GM23248 (cell line): Measurements from ENCODE around the gene KLHL3. TPM values are rescaled to one million over a fixed set of nuclear protein-coding genes. Genes with fewer than 3 reads are reported as not detected.

Source experiments
- DNase-seq: peaks from one replicate; pipeline ENCODE4 v3.0.0-alpha.2; 2015
- H2AFZ ChIP-seq: fragments of 200-600 bp; sonication (generic); 2 replicates; pipeline ENCODE4 v1.6.1; 2016; ENCODE audit warnings: antibody characterized with exemption
- H3F3A ChIP-seq: fragments of 200-600 bp; sonication (generic); 2 replicates; pipeline ENCODE4 v1.6.1; 2016; ENCODE audit warnings: mild to moderate bottlenecking, antibody characterized with exemption, mixed run types; ENCODE audit not compliant: insufficient read depth
- H3K27ac ChIP-seq: fragments of 200-600 bp; sonication (generic); 2 replicates; pipeline ENCODE4 v1.5.1; 2016; ENCODE audit warnings: mild to moderate bottlenecking
- H3K27me3 ChIP-seq: fragments of 200-600 bp; sonication (generic); replicated peaks from 2 replicates; pipeline ENCODE4 v1.6.1; 2016; ENCODE audit warnings: mild to moderate bottlenecking; ENCODE audit not compliant: insufficient read depth
- H3K36me3 ChIP-seq: fragments of 200-600 bp; sonication (generic); 2 replicates; pipeline ENCODE4 v1.6.1; 2016; ENCODE audit warnings: low read depth, mild to moderate bottlenecking
- H3K4me1 ChIP-seq: fragments of 200-600 bp; sonication (generic); 2 replicates; pipeline ENCODE4 v1.6.1; 2016; ENCODE audit warnings: mild to moderate bottlenecking; ENCODE audit not compliant: insufficient read depth
- H3K4me2 ChIP-seq: fragments of 200-600 bp; sonication (generic); one replicate; pipeline ENCODE4 v1.6.1; 2016; ENCODE audit warnings: mild to moderate bottlenecking; ENCODE audit not compliant: unreplicated experiment
- H3K4me3 ChIP-seq: fragments of 200-600 bp; sonication (generic); 2 replicates; pipeline ENCODE4 v1.5.1; 2016; ENCODE audit warnings: mild to moderate bottlenecking
- H3K79me2 ChIP-seq: fragments of 200-600 bp; sonication (generic); 2 replicates; pipeline ENCODE4 v1.6.1; 2016; ENCODE audit warnings: mild to moderate bottlenecking; ENCODE audit not compliant: insufficient read depth
- H3K9ac ChIP-seq: fragments of 200-600 bp; sonication (generic); 2 replicates; pipeline ENCODE4 v1.6.1; 2016; ENCODE audit warnings: mild to moderate bottlenecking
- H3K9me2 ChIP-seq: fragments of 200-600 bp; sonication (generic); 2 replicates; pipeline ENCODE4 v1.6.1; 2016; ENCODE audit warnings: mixed run types, mild to moderate bottlenecking, moderate library complexity; ENCODE audit not compliant: insufficient read depth
- H3K9me3 ChIP-seq: fragments of 200-600 bp; sonication (generic); one replicate; pipeline ENCODE4 v1.6.1; 2017; ENCODE audit warnings: low read depth
- H4K20me1 ChIP-seq: fragments of 200-600 bp; sonication (generic); 2 replicates; pipeline ENCODE4 v1.6.0; 2016; ENCODE audit not compliant: insufficient read depth
- EZH2 ChIP-seq: fragments of 200-600 bp; sonication (generic); IDR thresholded peaks from 2 replicates; pipeline ENCODE4 v1.6.1; 2018; ENCODE audit warnings: antibody characterized with exemption, mild to moderate bottlenecking; ENCODE audit not compliant: insufficient read depth, poor library complexity, severe bottlenecking
- EZH2phosphoT487 ChIP-seq: fragments of 200-600 bp; sonication (generic); IDR thresholded peaks from 2 replicates; pipeline ENCODE4 v1.6.1; 2018; ENCODE audit warnings: antibody characterized with exemption, moderate library complexity, mild to moderate bottlenecking, low read depth; ENCODE audit not compliant: insufficient read depth
- WGBS, 2 experiments: methylation state at CpG; one replicate each; pipeline ENCODE4 v1.1.6; 2015 to 2017; ENCODE audit warnings: low lambda C conversion rate in 2 of 2, low coverage in 1 of 2; ENCODE audit errors: missing lambda C conversion rate in 2 of 2; 5-methylcytosine and 5-hydroxymethylcytosine counted together
- in situ Hi-C: fragments of 300-500 bp; cut with MboI; formaldehyde crosslinking; loops from 2 replicates; pipeline ENCODE4 v1.15.0; 2020
- microRNA counts: library from miRNA; unstranded; fragments of <30 nt; microRNA quantifications from one replicate; lab custom pipeline; 2016
- microRNA-seq: library from miRNA; unstranded; fragments of <30 nt; microRNA quantifications from one replicate; pipeline ENCODE4, GENCODE V29; 2016; ENCODE audit warnings: borderline number of aligned reads
- polyA plus RNA-seq: library from polyadenylated mRNA; unstranded; fragments of >200 nt; fragmentation: Nextera tagmentation; extraction: Ambion mirVana; gene quantifications from 2 replicates; pipeline ENCODE4 v1.2.1, GENCODE V29; 2016
- small RNA-seq: library from RNA; depleted of rRNA; stranded (forward); fragments of <200 nt; gene quantifications from one replicate; pipeline ENCODE3, GENCODE V24; 2014; ENCODE audit warnings: low read depth, low replicate concordance
- total RNA-seq: library from RNA; depleted of rRNA; stranded (reverse); fragments of >200 nt; shearing (Covaris generic); gene quantifications from 2 replicates; pipeline ENCODE4 v1.2.3, GENCODE V29; 2014; rRNA removed

Gene KLHL3
- total and polyA plus RNA-seq, 2 experiments from 2014 or later: 1.1 to 1.3 TPM

DNA sequence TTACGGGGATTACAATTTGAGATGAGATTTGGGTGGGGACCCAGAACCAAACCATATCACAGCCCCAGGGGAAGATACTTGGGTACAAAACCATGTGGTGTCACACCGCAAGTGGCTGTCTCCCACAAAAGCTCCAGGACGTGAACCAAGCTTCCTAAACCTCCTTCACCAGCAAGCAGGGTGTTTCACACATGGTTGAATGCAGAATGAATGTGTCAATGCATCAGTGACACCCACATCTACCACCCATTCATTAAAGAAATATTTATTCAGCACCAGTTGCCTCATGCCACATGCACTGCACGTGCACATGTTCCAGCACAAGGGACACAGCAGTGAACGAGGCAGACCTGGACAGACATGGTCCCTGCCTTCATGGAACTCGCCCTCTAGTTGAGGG is 165.8 kb downstream of the KLHL3 start:
- Histone ChIP-seq H3K36me3 (no peaks in the 10 kb centered on the region), H3K27ac (no peak overlapping the region), H2AFZ (no peak overlapping the region), H3K27me3 (no peaks in the 10 kb centered on the region), H3K9ac (no peak overlapping the region), H3K79me2 (no peaks in the 10 kb centered on the region), H3K9me3 (no peaks in the 10 kb centered on the region), H3K4me3 (no peak overlapping the region), H3F3A (peaks cover 24% of the 10 kb centered on the region), H3K4me1 (peaks cover 40% of the 10 kb centered on the region), H3K9me2 (no peaks in the 10 kb centered on the region), H3K4me2 (no peak overlapping the region), H4K20me1 (no peaks in the 10 kb centered on the region)
- TF ChIP-seq EZH2phosphoT487 (no peak), EZH2 (no peak)
- in situ Hi-C loops: no loop called here
- peak; percentile 10 for DNase-seq
- 88 to 95% methylated on average over 6 of the region's 6 CpGs for WGBS, 2 experiments

MicroRNA genes within 50 kb of the gene (microRNA counts, 767-probe panel; counts per million panel counts)
- microRNA hsa-miR-874 (lab: Ali Mortazavi, UCI): 447 counts per million, percentile 86 among the panel's probes with 10 or more counts

Small RNAs within 50 kb of the gene (microRNA-seq; reads per million reads assigned to microRNA genes)
- 259 reads per million, percentile 62 among the genes with 10 or more reads in this experiment for gene MIR874

Small RNAs within 50 kb of the gene (small RNA-seq; reads per million reads assigned to genes)
- gene MIR874: 0.25 reads per million

Other genes starting within 250 kb of the KLHL3 start
- 238 and 268 TPM in 2 replicates for gene SPOCK1, start 236.8 kb downstream of the KLHL3 start, total RNA-seq
- 471 and 532 TPM in 2 replicates for gene SPOCK1, start 236.8 kb downstream of the KLHL3 start, polyA plus RNA-seq
- 12.2 and 15.0 TPM in 2 replicates for gene HNRNPA0, start 18.3 kb upstream of the KLHL3 start, total RNA-seq
- 5.2 and 5.4 TPM in 2 replicates for gene HNRNPA0, start 18.3 kb upstream of the KLHL3 start, polyA plus RNA-seq
- not detected in 2 replicates for gene MYOT, start 131.8 kb upstream of the KLHL3 start, total RNA-seq
- 0.39 TPM in 1 of 2 replicates, not detected in the other for gene MYOT, start 131.8 kb upstream of the KLHL3 start, polyA plus RNA-seq
- gene PKD2L2, start 153.4 kb upstream of the KLHL3 start, total RNA-seq: not detected in 2 replicates
- not detected in 2 replicates for gene PKD2L2, start 153.4 kb upstream of the KLHL3 start, polyA plus RNA-seq